Mucosa of descending colon (tissue), 3 donors: ENCODE data around the gene ARHGAP26. TPM values are rescaled to one million over a fixed set of nuclear protein-coding genes. Genes with fewer than 3 reads are reported as not detected.

Experiments
- ATAC-seq: fragments of 200-7000 bp; cut with Tn5 transposase; one replicate; pipeline ENCODE4 v1.9.1; 2020; ENCODE audit warnings: mild to moderate bottlenecking, moderate library complexity
- DNase-seq, 3 donors: peaks; one replicate each; pipeline ENCODE4 v3.0.0-alpha.2; 2020
- H3K36me3 ChIP-seq: fragments of 200-600 bp; one replicate; pipeline ENCODE4 v1.8.0; 2021; ENCODE audit warnings: low read depth, mild to moderate bottlenecking
- H3K4me1 ChIP-seq: fragments of 200-600 bp; one replicate; pipeline ENCODE4 v1.8.0; 2021; ENCODE audit warnings: low read depth, mild to moderate bottlenecking
- H3K4me3 ChIP-seq: fragments of 200-600 bp; one replicate; pipeline ENCODE4 v1.8.0; 2021; ENCODE audit warnings: mild to moderate bottlenecking
- H3K9me3 ChIP-seq: fragments of 200-600 bp; one replicate; pipeline ENCODE4 v1.8.0; 2021; ENCODE audit warnings: mild to moderate bottlenecking
- CTCF ChIP-seq: fragments of 200-600 bp; IDR thresholded peaks from one replicate; pipeline ENCODE4 v1.8.0; 2022; ENCODE audit warnings: antibody characterized with exemption, mild to moderate bottlenecking
- intact Hi-C, 2 donors: fragments of 100-400 bp; cut with DNase I in 1 of 2; cut with micrococcal nuclease in 1 of 2; formaldehyde crosslinking; loops; one replicate each; pipeline versions ENCODE4 v1.11.0 to v1.11.1; 2022; cut with DNase I, micrococcal nuclease
- total RNA-seq, 3 donors: library from RNA; stranded (reverse); fragmentation: NEBNext Ultra II Directional in 2 of 3; extraction: Animal tissue kit (Norgen Biotek cat#: 25700) in 2 of 3; gene quantifications; one replicate each; pipeline versions ENCODE4 v1.2.1 to v1.2.4, GENCODE V29; 2021 to 2023
- donor health status: DM: no; HTN: no; CAD: no; lungs with moderate emphysema.
- donor health status: DM: no; HTN: no; CAD: no.
- donor health status: DM: no; HTN: yes; CAD: no.

Gene ARHGAP26
- total RNA-seq, 3 donors from 2014 or later, result 52.9 to 96.0 (median 67.8) TPM

DNA sequence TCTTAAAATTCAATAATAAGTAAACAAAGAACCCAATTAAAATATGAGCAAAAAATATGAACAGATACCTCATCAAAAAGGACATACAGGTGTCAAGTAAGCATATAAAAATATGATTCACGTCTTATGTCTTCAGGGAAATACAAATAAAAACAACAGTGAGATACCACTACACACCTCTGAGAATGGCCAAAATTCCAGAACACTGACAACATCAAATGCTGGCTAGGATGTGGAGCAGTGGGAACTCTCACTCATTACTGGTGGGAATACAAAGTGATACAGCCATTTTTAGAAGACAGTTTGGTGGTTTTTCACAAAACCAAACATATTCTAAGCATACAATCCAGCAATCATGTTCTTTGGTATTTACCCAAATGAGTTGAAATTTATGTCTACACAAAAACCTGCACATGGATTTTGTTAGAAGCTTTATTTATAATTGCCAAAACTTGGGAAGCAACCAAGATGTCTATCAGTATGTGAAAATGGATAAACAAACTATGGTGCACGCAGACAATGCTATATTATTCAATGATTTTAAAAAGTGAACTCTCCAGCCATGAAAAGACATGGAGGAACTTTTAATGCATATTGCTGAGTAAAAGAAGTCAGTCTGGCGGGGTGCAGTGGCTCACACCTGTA lies 381.0 kb downstream of the ARHGAP26 start:
- H3K4me3 ChIP-seq, result no peak overlapping the region
- no peaks in the 10 kb centered on the region for H3K36me3 ChIP-seq
- H3K9me3 ChIP-seq, result no peaks in the 10 kb centered on the region
- DNase-seq (no peak), ATAC-seq (no peak)
- intact Hi-C loops, result no loop called here
- no peak for TF ChIP-seq CTCF
- H3K4me1 ChIP-seq, result no peaks in the 10 kb centered on the region

DNA sequence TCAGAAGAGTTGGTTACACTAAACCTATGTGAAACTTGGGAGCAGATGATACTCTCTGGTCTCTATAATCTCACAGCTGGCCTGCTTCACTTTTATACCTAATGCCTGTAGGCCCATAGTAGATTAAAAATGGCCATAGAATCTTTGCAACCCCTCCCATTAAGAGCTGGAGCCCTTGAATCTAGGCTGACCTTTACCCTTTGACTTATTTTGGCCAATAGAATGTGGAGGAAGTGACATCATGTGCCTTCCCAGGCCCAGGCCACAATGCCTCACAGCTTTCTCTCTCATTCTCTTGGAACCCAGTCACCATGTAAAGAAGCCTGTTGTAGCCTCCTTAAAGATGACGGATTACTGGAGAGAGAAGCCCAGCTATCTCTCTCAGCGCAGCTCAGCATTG lies 382.3 kb downstream of the ARHGAP26 start:
- H3K4me1 ChIP-seq, result no peaks in the 10 kb centered on the region
- H3K4me3 ChIP-seq, result no peak overlapping the region
- no peaks in the 10 kb centered on the region for H3K36me3 ChIP-seq
- TF ChIP-seq CTCF, result no peak
- no peaks in the 10 kb centered on the region for H3K9me3 ChIP-seq
- no peak for DNase-seq
- intact Hi-C loops, result no loop called here
- ATAC-seq, result no peak

DNA sequence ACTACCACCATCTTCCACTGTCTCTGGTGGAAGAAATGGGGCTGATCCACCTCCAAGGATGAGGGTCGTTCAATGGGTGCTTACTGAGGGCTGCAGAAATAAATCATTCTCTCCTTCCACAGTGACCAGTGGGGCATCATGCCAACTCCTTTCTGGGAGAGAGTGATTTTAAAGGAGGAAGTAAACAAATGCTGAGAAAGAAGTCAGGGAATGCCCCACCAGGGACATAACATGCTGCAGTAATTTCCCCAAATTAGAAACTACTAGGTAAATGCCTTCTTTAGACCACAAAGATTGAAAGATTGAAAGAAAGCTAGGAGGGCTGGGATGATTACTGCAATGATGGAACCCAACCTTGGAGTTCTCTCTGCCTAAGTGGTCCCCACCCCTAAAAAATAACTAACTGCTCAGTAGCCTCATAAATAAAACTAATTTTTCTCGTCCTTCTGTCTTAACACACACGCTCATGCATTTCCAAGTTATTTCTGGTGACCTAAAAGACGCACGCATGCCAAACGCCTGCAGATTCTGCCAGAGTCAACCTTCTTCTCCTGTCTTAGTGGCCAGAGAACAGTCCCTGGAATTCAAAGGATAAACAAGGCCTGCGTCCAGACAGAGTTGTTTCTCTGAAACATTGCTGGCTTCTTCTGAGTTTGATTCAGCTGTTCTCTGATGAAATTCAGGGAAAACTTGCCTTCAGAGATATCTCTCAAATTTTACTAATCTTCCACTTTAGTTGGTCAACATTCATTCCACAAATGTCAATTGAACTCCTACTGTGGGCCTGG lies 383.3 kb downstream of the ARHGAP26 start:
- H3K4me3 ChIP-seq, result no peak overlapping the region
- ATAC-seq (no peak), DNase-seq (peak in 2 of 3 donors; percentile 39 to 50)
- H3K9me3 ChIP-seq, result no peaks in the 10 kb centered on the region
- intact Hi-C loops, result no loop called here
- TF ChIP-seq CTCF, result no peak
- no peaks in the 10 kb centered on the region for H3K36me3 ChIP-seq
- H3K4me1 ChIP-seq, result no peaks in the 10 kb centered on the region

DNA sequence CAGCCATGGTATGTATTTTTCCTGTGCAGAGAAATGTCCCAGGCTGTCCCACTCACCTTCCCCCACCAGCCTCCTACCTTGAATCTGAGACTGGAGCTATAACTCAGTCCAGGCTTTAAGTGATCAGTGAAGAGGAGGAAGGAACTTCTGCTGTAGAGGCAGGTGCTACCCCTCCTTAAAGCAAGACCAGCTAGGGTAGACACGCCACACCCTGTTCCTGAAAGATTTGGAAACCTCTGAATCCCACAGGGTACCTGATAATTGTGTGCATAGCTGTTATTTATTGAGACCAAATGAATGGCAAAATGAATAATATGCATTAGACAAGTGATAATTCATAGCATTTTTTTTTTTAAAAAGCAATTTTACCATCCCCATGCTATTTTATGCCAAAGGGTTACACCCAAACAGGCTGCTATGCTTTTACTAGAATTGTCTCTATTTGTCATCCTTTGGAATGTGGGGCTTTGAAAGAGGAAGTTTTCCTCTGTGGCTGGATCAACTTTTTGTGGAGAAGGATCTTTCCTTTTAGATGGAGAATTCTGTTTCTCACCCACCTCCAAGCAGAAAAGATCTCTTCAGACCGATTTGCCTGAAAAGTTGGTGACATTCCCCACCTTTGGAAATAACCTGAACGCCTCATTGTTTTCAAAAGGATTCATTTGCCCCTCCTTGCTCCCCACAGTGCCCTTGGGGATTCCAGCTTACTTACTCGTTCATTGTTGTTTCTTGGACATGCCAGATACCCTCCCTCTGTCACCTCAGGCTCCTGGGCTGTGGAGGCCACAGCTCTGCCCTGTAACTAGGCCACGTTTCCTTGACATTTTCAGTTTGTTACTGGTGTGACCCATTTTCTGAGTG lies 384.6 kb downstream of the ARHGAP26 start:
- TF ChIP-seq CTCF, result no peak
- H3K4me1 ChIP-seq, result no peaks in the 10 kb centered on the region
- no peaks in the 10 kb centered on the region for H3K36me3 ChIP-seq
- intact Hi-C loops, result no loop called here
- no peak for ATAC-seq
- DNase-seq, result no peak
- H3K4me3 ChIP-seq, result no peak overlapping the region
- no peaks in the 10 kb centered on the region for H3K9me3 ChIP-seq

GRCh38 chr5:143155455-143155854 lies 385.3 kb downstream of the ARHGAP26 start:
- DNase-seq (no peak), ATAC-seq (no peak)
- no peaks in the 10 kb centered on the region for H3K4me1 ChIP-seq
- intact Hi-C loops, result no loop called here
- no peaks in the 10 kb centered on the region for H3K36me3 ChIP-seq
- TF ChIP-seq CTCF, result no peak
- no peaks in the 10 kb centered on the region for H3K9me3 ChIP-seq
- no peak overlapping the region for H3K4me3 ChIP-seq
